Left ventricle myocardium inferior (tissue), 1 donor: ENCODE measurements around the gene CATSPERE. TPM values are rescaled to one million over a fixed set of nuclear protein-coding genes. Genes with fewer than 3 reads are reported as not detected.
A peak's percentile ranks its signal among the peaks of the same experiment; 100 is the strongest.

Experiments used
- DNase-seq: peaks from one replicate; pipeline ENCODE4 v3.0.0-alpha.2; 2020
- H3K27ac ChIP-seq: fragments of 200-600 bp; replicated peaks from 2 replicates; pipeline ENCODE4 v1.8.0; 2021
- H3K27me3 ChIP-seq: fragments of 200-600 bp; 2 replicates; pipeline ENCODE4 v1.8.0; 2021; ENCODE audit warnings: low read depth
- H3K36me3 ChIP-seq: fragments of 200-600 bp; 2 replicates; pipeline ENCODE4 v1.8.0; 2021
- H3K4me1 ChIP-seq: fragments of 200-600 bp; 2 replicates; pipeline ENCODE4 v1.8.0; 2021
- H3K4me3 ChIP-seq: fragments of 200-600 bp; 2 replicates; pipeline ENCODE4 v1.8.0; 2021; ENCODE audit warnings: mild to moderate bottlenecking, moderate library complexity
- H3K9me3 ChIP-seq: fragments of 200-600 bp; replicated peaks from 2 replicates; pipeline ENCODE4 v1.8.0; 2021
- intact Hi-C: fragments of 100-400 bp; cut with micrococcal nuclease; formaldehyde crosslinking; loops from one replicate; pipeline ENCODE4 v1.11.0; 2022
- total RNA-seq: library from RNA; stranded (reverse); fragmentation: NEBNext Ultra II Directional; extraction: Animal tissue kit (Norgen Biotek cat#: 25700); gene quantifications from one replicate; pipeline ENCODE4 v1.2.1, GENCODE V29; 2021
- TF ChIP-seq, protein P1 (sequence below): fragments of 200-600 bp; IDR thresholded peaks from 2 replicates; pipeline ENCODE4 v1.8.0; 2021; ENCODE audit warnings: antibody characterized with exemption, mild to moderate bottlenecking, borderline replicate concordance
- donor health status: DM: no; HTN: yes; CAD: no; lungs with severe emphysema.

Gene CATSPERE
- total RNA-seq, 1 donor from 2014 or later: 0.58 TPM

DNA sequence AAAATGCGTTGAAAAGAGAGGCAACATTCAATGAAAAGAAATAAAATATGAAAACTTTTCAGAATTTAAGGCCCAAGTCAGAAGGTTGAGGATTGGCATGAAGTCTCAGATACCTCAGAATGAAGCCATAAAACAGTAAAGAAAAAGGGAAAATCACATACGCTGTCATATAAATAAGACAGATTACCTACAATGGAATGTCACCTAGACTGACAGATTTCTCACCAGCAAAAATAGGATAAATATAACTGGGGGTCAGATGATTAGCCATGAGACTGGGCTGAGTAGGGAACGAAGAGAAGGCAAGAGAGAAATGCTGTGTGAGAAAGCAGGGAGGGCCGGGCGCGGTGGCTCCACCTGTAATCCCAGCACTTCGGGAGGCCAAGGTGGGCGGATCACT lies 140.3 kb downstream of the CATSPERE start:
- Histone ChIP-seq H3K27ac (no peak overlapping the region), H3K27me3 (peaks cover 10% of the 10 kb centered on the region), H3K4me1 (no peaks in the 10 kb centered on the region), H3K9me3 (no peaks in the 10 kb centered on the region), H3K4me3 (no peak overlapping the region), H3K36me3 (no peaks in the 10 kb centered on the region)
- TF ChIP-seq, protein P1, sequence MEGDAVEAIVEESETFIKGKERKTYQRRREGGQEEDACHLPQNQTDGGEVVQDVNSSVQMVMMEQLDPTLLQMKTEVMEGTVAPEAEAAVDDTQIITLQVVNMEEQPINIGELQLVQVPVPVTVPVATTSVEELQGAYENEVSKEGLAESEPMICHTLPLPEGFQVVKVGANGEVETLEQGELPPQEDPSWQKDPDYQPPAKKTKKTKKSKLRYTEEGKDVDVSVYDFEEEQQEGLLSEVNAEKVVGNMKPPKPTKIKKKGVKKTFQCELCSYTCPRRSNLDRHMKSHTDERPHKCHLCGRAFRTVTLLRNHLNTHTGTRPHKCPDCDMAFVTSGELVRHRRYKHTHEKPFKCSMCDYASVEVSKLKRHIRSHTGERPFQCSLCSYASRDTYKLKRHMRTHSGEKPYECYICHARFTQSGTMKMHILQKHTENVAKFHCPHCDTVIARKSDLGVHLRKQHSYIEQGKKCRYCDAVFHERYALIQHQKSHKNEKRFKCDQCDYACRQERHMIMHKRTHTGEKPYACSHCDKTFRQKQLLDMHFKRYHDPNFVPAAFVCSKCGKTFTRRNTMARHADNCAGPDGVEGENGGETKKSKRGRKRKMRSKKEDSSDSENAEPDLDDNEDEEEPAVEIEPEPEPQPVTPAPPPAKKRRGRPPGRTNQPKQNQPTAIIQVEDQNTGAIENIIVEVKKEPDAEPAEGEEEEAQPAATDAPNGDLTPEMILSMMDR: no peak
- no peak for DNase-seq
- intact Hi-C loops: loop anchor here (10.0 kb wide), 1 partner anchor 443 kb away; no protein-coding TSS in a partner anchor

DNA sequence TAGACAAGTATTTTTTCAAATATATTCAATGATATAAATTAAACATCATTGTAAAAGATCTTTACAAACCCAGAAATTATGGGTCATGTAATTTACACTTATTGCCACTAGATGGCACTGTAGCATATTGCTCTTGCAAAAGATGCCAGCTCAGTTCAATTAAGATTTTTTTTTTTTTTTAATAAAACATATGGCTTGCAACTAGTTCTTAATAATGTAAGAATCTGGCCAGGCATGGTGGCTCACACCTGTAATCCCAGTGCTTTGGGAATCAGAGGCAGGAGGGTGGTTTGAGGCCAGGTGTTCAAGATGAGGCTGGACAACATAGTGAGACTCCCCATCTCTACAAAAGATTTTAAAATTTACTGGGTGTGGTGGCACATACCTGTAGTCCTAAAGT lies 142.4 kb downstream of the CATSPERE start:
- no peaks in the 10 kb centered on the region for H3K4me1 ChIP-seq
- H3K4me3 ChIP-seq: no peak overlapping the region
- no peaks in the 10 kb centered on the region for H3K36me3 ChIP-seq
- H3K27ac ChIP-seq: no peak overlapping the region
- TF ChIP-seq, protein P1: peak; percentile 91
- H3K9me3 ChIP-seq: no peaks in the 10 kb centered on the region
- intact Hi-C loops: loop anchor here (2.0 to 10.0 kb wide), 2 partner anchors 193 to 441 kb away; no protein-coding TSS in a partner anchor
- no peak for DNase-seq
- peaks cover 10% of the 10 kb centered on the region for H3K27me3 ChIP-seq

DNA sequence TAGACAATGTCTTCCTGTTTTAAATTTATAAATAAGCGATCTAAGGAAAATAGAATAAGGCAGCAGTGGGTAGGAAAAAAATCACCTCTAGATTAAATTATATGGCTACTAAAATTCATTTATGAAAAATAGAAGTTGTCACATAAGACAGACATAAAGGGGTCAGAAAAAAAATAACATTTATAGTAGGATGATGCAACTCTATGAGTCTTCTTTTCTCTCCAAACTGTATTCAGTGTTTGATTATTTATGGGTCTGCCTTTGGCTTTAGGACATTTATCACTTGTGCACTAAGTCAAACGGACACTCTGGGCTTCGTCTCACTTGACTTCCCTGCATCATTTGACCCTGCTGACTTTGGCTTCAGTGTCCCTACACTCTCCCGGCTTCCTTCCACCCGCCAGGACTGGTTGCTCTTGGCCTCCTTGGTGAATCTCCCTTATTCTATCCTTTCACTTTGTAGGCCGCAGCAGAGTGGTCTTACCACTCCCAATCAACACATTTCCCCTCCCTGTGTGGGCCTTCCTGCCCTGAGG lies 144.8 kb downstream of the CATSPERE start:
- Histone ChIP-seq H3K4me1 (no peaks in the 10 kb centered on the region), H3K36me3 (no peaks in the 10 kb centered on the region), H3K27me3 (peaks cover 10% of the 10 kb centered on the region), H3K4me3 (no peak overlapping the region), H3K27ac (no peak overlapping the region), H3K9me3 (no peaks in the 10 kb centered on the region)
- intact Hi-C loops: loop anchor here (10.0 kb wide), 1 partner anchor 439 kb away; no protein-coding TSS in a partner anchor
- TF ChIP-seq, protein P1: no peak
- no peak for DNase-seq

DNA sequence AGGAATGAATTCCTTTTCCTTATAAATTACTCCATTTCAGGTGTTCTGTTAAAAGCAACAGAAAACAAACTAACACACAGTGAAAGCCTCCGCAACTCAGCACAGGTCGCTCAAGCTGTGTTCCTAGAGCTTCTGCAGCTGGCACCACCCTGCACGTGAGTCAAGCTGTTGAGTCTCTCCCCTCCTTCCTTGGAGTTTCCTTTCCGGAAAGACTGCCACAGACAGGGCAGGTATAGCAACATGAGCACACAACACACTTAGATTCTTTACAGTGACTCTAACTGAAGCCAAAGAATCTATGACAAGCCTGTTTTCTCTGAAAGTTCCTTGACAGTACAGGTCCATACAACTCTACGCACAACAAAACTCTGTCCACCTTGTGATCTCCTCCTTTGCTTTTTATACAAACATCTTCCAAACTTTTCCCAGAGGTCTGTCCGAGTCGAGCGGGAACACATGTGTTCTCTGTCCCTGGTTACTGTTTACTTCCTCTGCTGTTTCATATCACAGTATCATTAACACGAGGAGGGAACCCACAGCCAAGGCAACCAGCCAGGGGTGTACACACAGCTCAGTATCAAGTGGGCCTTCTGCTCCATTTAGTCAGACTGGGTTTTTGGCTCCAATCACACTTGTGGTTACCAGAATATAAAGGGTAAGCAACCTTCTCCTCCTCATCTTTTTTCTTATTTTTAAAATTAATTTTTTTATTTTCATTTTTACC lies 153.2 kb downstream of the CATSPERE start:
- Histone ChIP-seq H3K36me3 (no peaks in the 10 kb centered on the region), H3K27ac (no peak overlapping the region), H3K9me3 (peaks cover 10% of the 10 kb centered on the region), H3K27me3 (no peaks in the 10 kb centered on the region), H3K4me1 (no peaks in the 10 kb centered on the region), H3K4me3 (no peak overlapping the region)
- intact Hi-C loops: no loop called here
- no peak for DNase-seq
- TF ChIP-seq, protein P1: no peak

DNA sequence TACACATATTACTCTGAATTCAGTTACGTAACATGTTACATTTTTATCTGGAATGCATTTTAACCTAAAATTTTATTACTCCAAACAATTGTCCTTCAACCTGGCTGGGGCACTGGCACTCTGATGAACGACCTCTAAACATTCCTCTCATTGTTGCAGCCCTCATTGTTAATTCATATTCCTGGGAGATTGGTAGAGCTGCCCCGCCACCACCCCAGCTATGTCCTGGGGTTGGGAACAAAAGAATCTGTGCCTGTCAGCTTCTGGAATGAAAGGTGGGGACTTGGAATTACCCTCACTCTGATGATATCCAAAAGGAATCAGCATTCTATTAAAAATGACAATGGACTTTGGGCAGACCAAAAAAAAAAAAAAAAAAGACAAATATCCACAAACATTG lies 153.8 kb downstream of the CATSPERE start:
- Histone ChIP-seq H3K27ac (no peak overlapping the region), H3K4me3 (no peak overlapping the region), H3K27me3 (no peaks in the 10 kb centered on the region), H3K4me1 (no peaks in the 10 kb centered on the region), H3K36me3 (no peaks in the 10 kb centered on the region), H3K9me3 (peaks cover 10% of the 10 kb centered on the region)
- no peak for DNase-seq
- intact Hi-C loops: no loop called here
- TF ChIP-seq, protein P1: no peak
